Activated CD8-positive, alpha-beta memory T cell treated with anti-CD3 and anti-CD28 coated beads, Interleukin-2, amount 50 U/mL, for 1 hour (primary cell): ENCODE results near the gene EXTL2.
"Not testable (repeated sequence)": the region's sequence is repeated elsewhere in the genome, so short reads cannot be mapped to it uniquely, and the experiment has no call there.

Source experiments
- DNase-seq: peaks from one replicate; pipeline ENCODE4 v3.0.0-alpha.2; 2020; ENCODE audit errors: extremely low read depth

The EXTL2 gene

GRCh38 chr1:100860397-100860991 lies 34.1 kb downstream of the EXTL2 start:
- no peak for DNase-seq

- DNase-seq = not testable (repeated sequence)
Measured at GRCh38 chr1:100855116-100855515, 39.5 kb downstream of the EXTL2 start.

- DNase-seq = no peak
Measured at GRCh38 chr1:100852976-100853375, 41.7 kb downstream of the EXTL2 start.

GRCh38 chr1:100851726-100852125 lies 42.9 kb downstream of the EXTL2 start:
- DNase-seq = no peak

DNA sequence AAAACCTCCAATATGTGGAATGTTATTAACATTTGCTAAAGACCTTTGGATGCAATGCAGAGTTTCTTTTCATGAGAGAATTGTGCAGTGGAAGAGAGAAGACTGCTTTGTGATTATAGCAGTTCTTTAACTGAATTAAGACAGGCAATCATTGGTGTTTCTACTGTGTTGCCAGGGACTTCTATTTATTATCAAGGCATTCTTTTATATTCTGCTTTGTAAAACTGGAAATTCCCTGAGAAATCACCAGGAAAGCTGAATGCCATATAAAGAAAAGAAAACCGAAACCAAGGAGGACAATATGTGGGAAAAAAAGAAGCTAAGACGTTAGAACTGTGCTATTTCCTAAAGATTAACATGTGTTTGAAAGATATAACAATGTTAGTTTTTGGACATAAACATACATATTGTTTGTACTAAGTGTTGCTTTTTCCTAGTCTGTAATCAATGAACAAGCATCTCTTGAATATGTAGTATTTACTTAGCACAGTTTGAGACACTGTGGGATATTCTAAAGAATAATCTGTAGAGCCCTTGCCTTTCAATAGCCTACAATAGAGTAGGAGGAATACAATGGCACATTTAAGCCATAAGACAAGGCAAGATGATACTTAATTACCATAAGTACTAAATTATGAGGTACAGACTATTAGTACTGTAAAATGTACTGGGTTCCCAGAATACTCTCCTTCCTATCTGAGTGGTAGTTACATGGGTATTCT lies 47.1 kb downstream of the EXTL2 start:
- no peak for DNase-seq

GRCh38 chr1:100843160-100843559 lies 51.5 kb downstream of the EXTL2 start:
- DNase-seq = not testable (repeated sequence)

DNA sequence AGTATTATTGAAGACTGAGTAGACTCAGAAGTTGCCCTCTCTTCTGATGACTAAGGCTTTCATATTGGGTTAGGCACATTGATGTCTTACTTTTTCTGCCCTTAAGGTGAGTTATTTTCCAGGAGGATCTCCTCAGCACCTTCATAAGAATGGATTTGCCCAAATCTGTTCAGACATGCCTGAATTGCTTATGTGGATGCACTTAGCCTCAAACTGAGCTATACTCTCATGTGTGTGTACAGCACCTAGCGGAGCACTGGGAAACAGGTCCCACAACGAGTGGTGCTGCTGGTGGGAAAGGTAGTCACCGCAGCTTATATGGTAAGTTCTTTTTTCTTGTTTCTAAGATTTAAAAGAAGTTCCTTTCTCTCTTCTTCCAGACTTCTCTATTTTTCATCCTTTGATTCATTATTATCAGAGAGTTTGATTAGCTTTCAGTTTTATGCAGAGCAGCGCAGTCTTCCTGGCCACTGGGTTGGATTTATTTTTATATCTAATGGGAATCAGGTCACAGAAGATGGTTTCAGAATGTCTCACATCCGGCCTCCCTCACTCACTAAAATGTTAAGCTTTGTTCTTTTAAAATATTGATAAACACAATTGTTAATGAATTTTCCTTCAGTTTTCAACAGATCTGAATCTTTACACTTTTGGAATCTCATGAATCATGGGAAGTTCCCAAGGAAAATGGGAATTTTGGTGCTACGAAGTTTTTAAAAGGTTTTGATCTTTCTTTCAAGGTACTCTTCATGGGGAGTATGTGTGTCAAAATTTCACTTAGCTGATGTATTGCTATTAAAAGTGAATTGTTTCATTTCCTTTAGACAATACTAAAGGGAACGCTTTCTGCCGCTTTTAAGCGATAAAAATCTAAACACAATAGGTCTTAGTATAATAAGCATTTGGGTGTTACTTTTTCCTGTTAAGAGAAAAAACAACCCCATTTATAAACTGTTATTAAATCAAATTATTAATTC lies 58.5 kb downstream of the EXTL2 start:
- no peak for DNase-seq

GRCh38 chr1:100834777-100835660 lies 59.6 kb downstream of the EXTL2 start:
- no peak for DNase-seq

DNA sequence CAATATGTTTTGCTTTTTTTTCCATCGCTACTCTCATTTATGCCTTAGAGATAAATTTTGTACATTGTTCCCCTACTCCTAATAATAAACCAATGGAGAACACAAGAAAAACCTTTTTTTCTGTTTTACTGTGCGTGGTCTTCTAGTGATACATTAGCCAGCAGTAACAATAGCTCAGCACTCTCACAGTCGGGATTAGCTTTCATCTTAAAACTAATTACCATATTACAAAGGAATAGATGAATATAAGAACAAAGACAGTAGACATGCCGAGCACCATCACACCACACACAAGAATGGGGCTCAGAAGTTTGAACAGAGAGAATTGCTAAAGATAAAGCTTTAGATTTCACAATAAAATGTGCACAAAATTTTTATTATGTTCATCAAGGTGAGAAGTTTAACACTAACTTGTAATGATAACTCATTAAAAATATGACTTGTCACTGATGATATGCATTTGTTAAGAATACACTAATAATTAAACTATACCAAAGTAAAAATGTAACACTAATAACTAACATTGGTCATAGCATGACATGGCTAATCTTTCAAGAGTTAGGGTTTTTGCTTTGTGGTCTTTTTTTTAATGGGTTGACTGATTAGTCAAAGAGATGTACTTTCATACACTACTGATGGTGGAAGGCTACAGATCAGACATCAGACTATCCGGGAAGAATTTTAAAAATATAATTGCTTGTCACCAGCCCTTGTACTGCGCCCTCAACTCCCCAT lies 61.8 kb downstream of the EXTL2 start:
- no peak for DNase-seq

- not testable (repeated sequence) for DNase-seq
Measured at GRCh38 chr1:100825666-100826065, 69.0 kb downstream of the EXTL2 start.
